Glutamatergic neuron (in vitro differentiated cells): ENCODE measurements around the gene MYH7B. TPM values are rescaled to one million over a fixed set of nuclear protein-coding genes. Genes with fewer than 3 reads are reported as not detected.

Experiments
- DNase-seq: peaks from one replicate; pipeline ENCODE4 v3.0.0; 2022
- H3K27ac Mint-ChIP-seq: one replicate; pipeline ENCODE4 v1.8.0; 2020; ENCODE audit warnings: mild to moderate bottlenecking, mixed read lengths, inconsistent platforms; ENCODE audit not compliant: unreplicated experiment
- H3K27me3 Mint-ChIP-seq: one replicate; pipeline ENCODE4 v1.8.0; 2020; ENCODE audit warnings: mild to moderate bottlenecking, moderate library complexity, mixed read lengths, inconsistent platforms; ENCODE audit not compliant: unreplicated experiment
- H3K36me3 Mint-ChIP-seq: one replicate; pipeline ENCODE4 v1.8.0; 2020; ENCODE audit warnings: mild to moderate bottlenecking, mixed read lengths, inconsistent platforms; ENCODE audit not compliant: unreplicated experiment
- H3K4me1 Mint-ChIP-seq: one replicate; pipeline ENCODE4 v1.8.0; 2020; ENCODE audit warnings: mild to moderate bottlenecking, low read depth, mixed read lengths, inconsistent platforms; ENCODE audit not compliant: unreplicated experiment
- H3K4me3 Mint-ChIP-seq: one replicate; pipeline ENCODE4 v1.8.0; 2020; ENCODE audit warnings: mild to moderate bottlenecking, mixed read lengths, inconsistent platforms; ENCODE audit not compliant: unreplicated experiment
- H3K9me3 Mint-ChIP-seq: one replicate; pipeline ENCODE4 v1.8.0; 2020; ENCODE audit warnings: mild to moderate bottlenecking, moderate library complexity, mixed read lengths, inconsistent platforms; ENCODE audit not compliant: unreplicated experiment
- total RNA-seq: library from RNA; stranded (reverse); fragmentation: NEBNext Ultra II Directional; extraction: Animal tissue kit (Norgen Biotek cat#: 25700); gene quantifications from one replicate; pipeline ENCODE4 v1.2.1, GENCODE V29; 2021; ENCODE audit not compliant: unreplicated experiment
- TF ChIP-seq, protein P1 (sequence below): fragments of 200-600 bp; sonication (generic); IDR thresholded peaks from one replicate; pipeline ENCODE4 v1.5.0; 2021; ENCODE audit not compliant: partially characterized antibody, unreplicated experiment

Gene MYH7B
- total RNA-seq, 1 donor from 2014 or later, result 1.5 TPM

DNA sequence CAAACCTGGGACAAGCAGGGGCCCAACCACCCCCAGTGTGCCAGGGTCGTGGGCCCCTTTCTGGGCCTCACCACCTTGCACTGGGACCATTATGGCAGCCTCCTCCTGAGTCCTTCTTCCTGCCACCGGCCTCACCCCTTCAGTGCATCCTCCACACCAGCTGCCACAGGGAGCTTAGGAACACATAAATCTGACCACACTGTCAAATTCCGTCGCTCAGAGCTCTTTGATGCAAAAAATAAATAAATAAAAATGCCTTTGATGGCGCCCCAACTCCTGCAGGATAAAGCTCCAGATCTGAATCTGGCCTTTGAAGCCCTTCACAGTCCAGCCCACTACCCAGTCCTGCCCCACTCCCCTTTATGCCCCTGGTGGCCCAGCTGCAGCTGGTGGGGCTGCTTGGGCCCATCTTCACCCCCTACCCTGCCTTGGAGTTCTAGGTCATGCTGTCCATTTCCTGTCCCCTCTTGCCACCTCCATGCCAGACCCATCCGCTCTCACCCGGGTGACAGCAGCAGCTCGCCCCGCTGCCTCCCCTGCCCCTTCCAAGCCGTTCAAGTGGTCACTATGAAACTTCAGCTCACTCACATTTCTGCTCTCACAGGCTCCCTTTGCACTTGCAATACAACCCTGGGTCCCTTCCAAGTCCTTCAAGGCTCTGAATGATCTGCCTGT is 16.0 kb downstream of the MYH7B start:
- no peaks in the 10 kb centered on the region for H3K4me1 Mint-ChIP-seq
- no peaks in the 10 kb centered on the region for H3K36me3 Mint-ChIP-seq
- H3K9me3 Mint-ChIP-seq, result peaks cover 2% of the 10 kb centered on the region
- no peak overlapping the region for H3K4me3 Mint-ChIP-seq
- no peak for DNase-seq
- TF ChIP-seq, protein P1, sequence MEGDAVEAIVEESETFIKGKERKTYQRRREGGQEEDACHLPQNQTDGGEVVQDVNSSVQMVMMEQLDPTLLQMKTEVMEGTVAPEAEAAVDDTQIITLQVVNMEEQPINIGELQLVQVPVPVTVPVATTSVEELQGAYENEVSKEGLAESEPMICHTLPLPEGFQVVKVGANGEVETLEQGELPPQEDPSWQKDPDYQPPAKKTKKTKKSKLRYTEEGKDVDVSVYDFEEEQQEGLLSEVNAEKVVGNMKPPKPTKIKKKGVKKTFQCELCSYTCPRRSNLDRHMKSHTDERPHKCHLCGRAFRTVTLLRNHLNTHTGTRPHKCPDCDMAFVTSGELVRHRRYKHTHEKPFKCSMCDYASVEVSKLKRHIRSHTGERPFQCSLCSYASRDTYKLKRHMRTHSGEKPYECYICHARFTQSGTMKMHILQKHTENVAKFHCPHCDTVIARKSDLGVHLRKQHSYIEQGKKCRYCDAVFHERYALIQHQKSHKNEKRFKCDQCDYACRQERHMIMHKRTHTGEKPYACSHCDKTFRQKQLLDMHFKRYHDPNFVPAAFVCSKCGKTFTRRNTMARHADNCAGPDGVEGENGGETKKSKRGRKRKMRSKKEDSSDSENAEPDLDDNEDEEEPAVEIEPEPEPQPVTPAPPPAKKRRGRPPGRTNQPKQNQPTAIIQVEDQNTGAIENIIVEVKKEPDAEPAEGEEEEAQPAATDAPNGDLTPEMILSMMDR, result no peak
- H3K27ac Mint-ChIP-seq, result no peak overlapping the region
- peaks cover 2% of the 10 kb centered on the region for H3K27me3 Mint-ChIP-seq

DNA sequence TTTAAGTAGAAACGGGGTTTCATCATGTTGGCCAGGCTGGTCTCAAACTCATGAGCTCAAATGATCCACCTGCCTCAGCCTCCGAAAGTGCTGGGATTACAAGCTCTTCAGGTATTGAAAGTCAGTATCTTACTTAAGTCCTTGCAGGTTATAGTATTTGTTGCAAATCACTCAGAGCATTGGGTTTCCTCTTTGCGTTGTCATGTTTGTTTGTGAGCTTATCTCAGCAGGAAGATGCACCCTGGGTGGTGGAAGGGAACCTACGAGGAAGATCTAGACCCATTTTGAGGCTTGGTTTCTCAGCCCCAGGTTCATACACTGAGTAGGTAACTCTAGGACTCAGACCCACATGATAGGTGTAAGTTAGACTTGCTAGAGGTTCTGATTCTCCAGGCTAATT is 18.6 kb downstream of the MYH7B start:
- no peak overlapping the region for H3K4me3 Mint-ChIP-seq
- H3K36me3 Mint-ChIP-seq, result no peaks in the 10 kb centered on the region
- peaks cover 5% of the 10 kb centered on the region for H3K4me1 Mint-ChIP-seq
- TF ChIP-seq, protein P1, result no peak
- peaks cover 2% of the 10 kb centered on the region for H3K9me3 Mint-ChIP-seq
- no peak overlapping the region for H3K27ac Mint-ChIP-seq
- H3K27me3 Mint-ChIP-seq, result peaks cover 3% of the 10 kb centered on the region
- DNase-seq, result no peak

DNA sequence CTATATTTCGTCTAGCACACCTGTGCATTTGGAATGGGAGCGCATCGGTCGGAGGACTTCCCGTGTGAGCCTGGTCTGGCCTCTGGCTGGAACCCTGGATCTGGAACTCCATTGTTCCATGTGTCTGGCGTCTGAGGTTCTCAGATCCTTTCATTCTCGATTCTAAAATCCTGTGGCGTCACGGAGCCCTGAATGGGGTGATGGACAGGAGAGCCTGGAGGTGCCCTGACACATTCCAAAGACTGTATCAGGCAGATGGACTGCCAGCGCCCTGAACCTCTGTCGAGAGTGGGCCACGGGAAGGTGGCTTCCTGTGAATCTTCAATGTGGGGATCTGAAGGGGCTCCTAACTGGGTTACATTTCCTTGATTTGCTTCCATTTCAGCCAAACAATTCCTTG is 20.6 kb downstream of the MYH7B start:
- no peaks in the 10 kb centered on the region for H3K36me3 Mint-ChIP-seq
- TF ChIP-seq, protein P1, result no peak

DNA sequence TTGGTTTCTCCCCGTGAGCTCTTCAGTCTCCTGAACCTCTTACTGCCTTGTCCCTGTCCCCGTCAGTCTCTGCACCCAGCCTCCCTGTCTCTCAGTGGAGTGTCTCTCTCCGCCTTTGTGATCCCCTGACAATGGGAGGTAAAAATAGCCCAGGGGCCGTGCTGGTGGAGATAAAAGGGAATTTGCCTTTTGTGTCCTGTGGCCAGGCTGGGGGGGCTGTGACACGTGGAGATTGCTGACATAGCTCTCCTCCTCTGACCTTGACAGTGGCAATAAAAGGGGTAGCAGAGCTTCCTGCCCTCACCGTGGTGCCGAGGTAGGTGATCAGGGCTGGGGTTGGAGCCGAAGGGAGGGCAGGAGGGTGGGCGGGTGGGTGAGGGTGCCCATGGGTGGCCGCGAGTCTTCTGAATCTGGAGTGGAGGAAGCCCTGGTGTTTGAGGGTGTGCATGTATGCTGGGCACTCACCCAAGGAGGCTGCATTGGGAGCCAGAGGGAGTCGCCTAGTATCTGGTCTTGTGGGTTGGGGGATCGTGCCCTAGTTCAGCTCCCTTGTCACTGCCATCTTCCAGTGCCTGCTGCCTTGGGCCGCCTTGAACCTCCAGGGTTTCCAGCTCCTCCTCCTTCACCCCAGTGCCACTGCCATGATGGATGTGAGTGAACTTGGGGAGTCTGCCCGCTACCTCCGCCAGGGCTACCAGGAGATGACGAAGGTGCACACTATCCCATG is 21.9 kb downstream of the MYH7B start:
- Mint-ChIP-seq H3K4me3 (no peak overlapping the region), H3K36me3 (no peaks in the 10 kb centered on the region), H3K9me3 (peaks cover 2% of the 10 kb centered on the region), H3K4me1 (peaks cover 16% of the 10 kb centered on the region), H3K27ac (no peak overlapping the region), H3K27me3 (peaks cover 3% of the 10 kb centered on the region)
- TF ChIP-seq, protein P1, result no peak
- DNase-seq, result no peak

More for the DNA sequence above, 20.6 kb downstream of the MYH7B start:
- no peak overlapping the region for H3K4me3 Mint-ChIP-seq
- H3K27me3 Mint-ChIP-seq, result peaks cover 3% of the 10 kb centered on the region
- H3K4me1 Mint-ChIP-seq, result peaks cover 9% of the 10 kb centered on the region
- no peak for DNase-seq
- H3K9me3 Mint-ChIP-seq, result peaks cover 2% of the 10 kb centered on the region
- H3K27ac Mint-ChIP-seq, result no peak overlapping the region
